Mesendoderm (in vitro differentiated cells): ENCODE data around the gene TMEM45A.
A peak's percentile ranks its signal among the peaks of the same experiment; 100 is the strongest.

ENCODE experiments used
- DNase-seq: peaks from one replicate; pipeline ENCODE4 v3.0.0; 2013
- H2AK5ac ChIP-seq: 2 replicates; pipeline ENCODE4 v1.6.1; 2013; ENCODE audit warnings: low read length, inconsistent platforms
- H2BK120ac ChIP-seq: 2 replicates; pipeline ENCODE4 v1.6.1; 2013; ENCODE audit warnings: low read depth, mild to moderate bottlenecking, low read length, moderate library complexity, mixed read lengths
- H2BK15ac ChIP-seq: replicated peaks from 2 replicates; pipeline ENCODE4 v1.6.1; 2013; ENCODE audit warnings: low read depth, mild to moderate bottlenecking, moderate library complexity
- H2BK5ac ChIP-seq: 2 replicates; pipeline ENCODE4 v1.6.1; 2013; ENCODE audit warnings: low read length, inconsistent platforms
- H3K18ac ChIP-seq: 2 replicates; pipeline ENCODE4 v1.6.1; 2013; ENCODE audit warnings: mild to moderate bottlenecking, low read length, mixed read lengths
- H3K23ac ChIP-seq: one replicate; pipeline ENCODE4 v1.6.1; 2013; ENCODE audit warnings: low read length
- H3K27ac ChIP-seq: 2 replicates; pipeline ENCODE4 v1.5.1; 2013; ENCODE audit warnings: low read depth, mild to moderate bottlenecking, inconsistent platforms, low read length, moderate library complexity
- H3K27me3 ChIP-seq: 2 replicates; pipeline ENCODE4 v1.6.1; 2013; ENCODE audit warnings: low read length, control low read depth, mild to moderate bottlenecking, inconsistent platforms; ENCODE audit not compliant: insufficient read depth, poor library complexity
- H3K36me3 ChIP-seq: 2 replicates; pipeline ENCODE4 v1.6.1; 2013; ENCODE audit warnings: low read length, inconsistent platforms; ENCODE audit not compliant: control insufficient read depth, insufficient read depth
- H3K4ac ChIP-seq: one replicate; pipeline ENCODE4 v1.6.1; 2013; ENCODE audit warnings: low read depth, mild to moderate bottlenecking, low read length, moderate library complexity
- H3K4me1 ChIP-seq: 2 replicates; pipeline ENCODE4 v1.6.1; 2013; ENCODE audit warnings: low read depth, low read length, inconsistent platforms; ENCODE audit not compliant: control insufficient read depth
- H3K4me2 ChIP-seq: 2 replicates; pipeline ENCODE4 v1.6.1; 2013; ENCODE audit warnings: low read length
- H3K4me3 ChIP-seq: 2 replicates; pipeline ENCODE4 v1.5.1; 2013; ENCODE audit warnings: mild to moderate bottlenecking, low read length
- H3K56ac ChIP-seq: one replicate; pipeline ENCODE4 v1.6.1; 2013; ENCODE audit warnings: low read length
- H3K79me1 ChIP-seq: 2 replicates; pipeline ENCODE4 v1.6.1; 2013; ENCODE audit warnings: low read length, inconsistent platforms
- H3K79me2 ChIP-seq: 2 replicates; pipeline ENCODE4 v1.6.1; 2013; ENCODE audit warnings: mild to moderate bottlenecking, low read length; ENCODE audit not compliant: control insufficient read depth, insufficient read depth
- H3K9ac ChIP-seq: 2 replicates; pipeline ENCODE4 v1.6.1; 2013; ENCODE audit warnings: low read length, inconsistent platforms
- H4K5ac ChIP-seq: one replicate; pipeline ENCODE4 v1.6.1; 2013; ENCODE audit warnings: low read length
- H4K8ac ChIP-seq: one replicate; pipeline ENCODE4 v1.6.1; 2013; ENCODE audit warnings: low read depth, mild to moderate bottlenecking, control low read depth, low read length, moderate library complexity
- WGBS: extraction: QIAGEN DNeasy Blood & Tissue Kit; methylation state at CpG from one replicate; pipeline ENCODE4 v1.1.7; 2013; ENCODE audit warnings: low lambda C conversion rate, missing lambda C conversion rate; ENCODE audit not compliant: insufficient coverage; ENCODE audit errors: extremely low coverage; 5-methylcytosine and 5-hydroxymethylcytosine counted together

The TMEM45A gene

DNA sequence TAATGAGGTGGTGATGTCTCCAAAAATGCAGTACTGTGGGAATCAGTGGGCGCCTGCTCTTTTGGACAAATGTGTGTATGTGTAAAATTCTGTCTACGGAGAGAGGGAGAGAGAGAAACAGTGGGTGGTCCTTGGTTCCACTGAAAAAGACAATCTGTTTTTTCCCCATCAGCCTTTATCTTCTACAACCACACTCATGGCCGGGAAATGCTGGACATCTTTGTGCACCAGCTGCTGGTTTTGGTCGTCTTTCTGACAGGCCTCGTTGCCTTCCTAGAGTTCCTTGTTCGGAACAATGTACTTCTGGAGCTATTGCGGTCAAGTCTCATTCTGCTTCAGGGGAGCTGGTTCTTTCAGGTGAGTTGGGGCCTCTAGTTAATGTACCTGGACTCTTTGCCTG, 65.8 kb downstream of the TMEM45A start:
- Histone ChIP-seq H3K4me3 (no peak overlapping the region), H2BK120ac (no peak overlapping the region), H3K4me1 (no peaks in the 10 kb centered on the region), H3K23ac (no peak overlapping the region), H3K27ac (no peak overlapping the region), H3K79me2 (no peaks in the 10 kb centered on the region), H3K27me3 (no peaks in the 10 kb centered on the region), H3K18ac (no peak overlapping the region), H3K9ac (no peak overlapping the region), H3K4ac (no peak overlapping the region), H2AK5ac (no peak overlapping the region), H2BK5ac (no peak overlapping the region), H3K36me3 (no peaks in the 10 kb centered on the region), H2BK15ac (no peak overlapping the region), H4K5ac (no peak overlapping the region), H3K79me1 (no peaks in the 10 kb centered on the region), H3K4me2 (no peak overlapping the region), H3K56ac (no peak overlapping the region), H4K8ac (no peak overlapping the region)
- DNase-seq: no peak
- WGBS: no CpG with 5 or more reads among the region's 7 CpGs

DNA sequence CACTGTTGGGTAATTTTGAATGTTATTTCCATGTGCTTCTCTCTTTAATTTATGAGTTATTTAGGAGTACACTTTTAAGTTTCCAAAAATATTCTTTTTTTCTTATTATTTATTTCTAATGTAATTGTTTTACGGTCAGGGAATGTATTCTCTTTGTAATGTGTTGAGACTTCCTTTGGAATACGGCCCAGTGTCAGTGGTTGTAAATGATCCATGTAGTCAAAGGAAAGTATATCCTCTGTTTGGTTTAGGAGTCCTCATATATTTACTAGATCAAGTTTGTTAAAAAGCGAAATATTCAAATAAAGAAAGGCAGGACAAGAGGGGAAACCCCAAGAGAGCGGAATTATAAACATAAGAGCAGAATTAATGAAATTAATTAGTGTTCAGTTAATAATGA, 68.0 kb downstream of the TMEM45A start:
- H3K79me1 ChIP-seq: no peaks in the 10 kb centered on the region
- no peaks in the 10 kb centered on the region for H3K27me3 ChIP-seq
- H3K18ac ChIP-seq: no peak overlapping the region
- no peak overlapping the region for H3K4me3 ChIP-seq
- H3K36me3 ChIP-seq: no peaks in the 10 kb centered on the region
- no peak overlapping the region for H2BK5ac ChIP-seq
- no peak overlapping the region for H4K5ac ChIP-seq
- no peak overlapping the region for H3K9ac ChIP-seq
- H3K56ac ChIP-seq: no peak overlapping the region
- H3K27ac ChIP-seq: no peak overlapping the region
- H3K79me2 ChIP-seq: no peaks in the 10 kb centered on the region
- no peak overlapping the region for H3K4ac ChIP-seq
- no peak overlapping the region for H3K23ac ChIP-seq
- H2BK120ac ChIP-seq: no peak overlapping the region
- no peak overlapping the region for H3K4me2 ChIP-seq
- H4K8ac ChIP-seq: no peak overlapping the region
- no peak overlapping the region for H2AK5ac ChIP-seq
- H3K4me1 ChIP-seq: no peaks in the 10 kb centered on the region
- H2BK15ac ChIP-seq: no peak overlapping the region
- DNase-seq: no peak
- WGBS: no CpG with 5 or more reads among the region's 4 CpGs

DNA sequence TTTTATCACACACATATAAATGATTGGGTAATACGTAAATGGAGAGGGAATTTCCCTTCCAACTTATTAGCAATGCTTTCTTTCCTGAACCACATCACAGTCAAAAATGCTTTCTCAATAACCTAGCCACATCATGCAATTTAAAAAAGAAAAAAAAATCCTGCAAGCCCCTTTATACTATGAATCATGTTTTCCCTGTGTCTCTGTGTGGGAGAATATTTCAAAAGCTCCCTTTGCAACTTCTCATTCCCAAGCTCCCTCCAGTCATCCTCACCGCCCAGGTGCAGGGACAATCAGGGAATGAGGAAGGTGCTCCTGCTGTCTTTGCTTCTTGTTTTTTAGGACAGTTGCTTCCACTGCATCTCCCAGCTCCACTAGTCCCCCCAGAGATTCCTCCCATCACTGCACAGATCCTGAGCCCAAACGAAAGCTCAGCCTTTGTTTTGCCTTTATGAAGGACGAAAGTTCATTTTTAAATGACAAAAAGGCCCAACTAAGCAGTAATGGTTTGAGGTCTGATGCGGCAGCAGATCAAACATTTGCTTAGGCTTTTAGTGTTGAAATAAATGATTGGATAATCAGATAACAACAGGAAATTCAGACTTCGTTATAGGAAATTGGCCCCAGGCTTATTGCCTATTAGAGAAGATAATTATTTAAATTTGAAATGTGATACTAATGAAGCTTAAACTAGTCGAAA, 69.2 kb downstream of the TMEM45A start:
- H3K23ac ChIP-seq: no peak overlapping the region
- no peaks in the 10 kb centered on the region for H3K4me1 ChIP-seq
- no peak overlapping the region for H2BK5ac ChIP-seq
- H3K4me2 ChIP-seq: no peak overlapping the region
- H2BK15ac ChIP-seq: no peak overlapping the region
- no peaks in the 10 kb centered on the region for H3K27me3 ChIP-seq
- H2AK5ac ChIP-seq: no peak overlapping the region
- no peak overlapping the region for H3K56ac ChIP-seq
- H3K9ac ChIP-seq: no peak overlapping the region
- no peak overlapping the region for H2BK120ac ChIP-seq
- H3K27ac ChIP-seq: no peak overlapping the region
- no peaks in the 10 kb centered on the region for H3K79me2 ChIP-seq
- no peak overlapping the region for H4K5ac ChIP-seq
- no CpG with 5 or more reads among the region's 7 CpGs for WGBS
- H4K8ac ChIP-seq: no peak overlapping the region
- H3K79me1 ChIP-seq: no peaks in the 10 kb centered on the region
- H3K36me3 ChIP-seq: no peaks in the 10 kb centered on the region
- DNase-seq: peak; percentile 10
- H3K4ac ChIP-seq: no peak overlapping the region
- H3K4me3 ChIP-seq: no peak overlapping the region
- H3K18ac ChIP-seq: no peak overlapping the region

DNA sequence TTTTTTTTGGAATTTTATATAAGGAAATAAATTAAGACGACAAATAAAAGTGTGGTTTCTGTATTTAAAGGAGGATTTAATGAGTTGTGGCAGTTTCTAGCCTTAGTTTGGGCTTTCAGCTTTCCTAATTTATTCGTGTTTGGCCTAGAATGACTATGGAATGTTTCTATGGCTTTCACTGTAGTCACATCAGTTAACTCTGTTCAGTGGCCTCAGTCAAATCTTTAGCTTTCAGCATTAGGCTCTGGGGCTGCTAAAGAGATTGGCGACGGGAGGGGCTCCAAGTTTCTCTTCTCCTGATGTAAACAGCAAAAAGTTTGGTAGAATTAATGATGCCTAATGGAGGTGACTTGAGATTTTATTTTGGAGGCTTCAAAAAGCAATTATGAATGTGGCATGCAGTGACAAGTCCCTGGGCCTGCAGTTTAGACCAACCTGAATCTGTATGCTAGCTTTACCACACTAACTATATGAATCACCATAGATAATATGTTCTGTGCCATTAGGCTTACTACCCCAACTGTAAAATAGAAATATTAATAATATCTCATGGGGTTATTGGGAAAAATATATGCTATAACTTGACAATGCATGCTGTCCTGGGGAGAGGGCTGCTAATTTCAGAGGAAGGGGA, 69.9 kb downstream of the TMEM45A start:
- H2BK120ac ChIP-seq: no peak overlapping the region
- no peak overlapping the region for H3K23ac ChIP-seq
- no peak for DNase-seq
- no peaks in the 10 kb centered on the region for H3K36me3 ChIP-seq
- no peaks in the 10 kb centered on the region for H3K4me1 ChIP-seq
- H2AK5ac ChIP-seq: no peak overlapping the region
- no peaks in the 10 kb centered on the region for H3K27me3 ChIP-seq
- H3K79me2 ChIP-seq: no peaks in the 10 kb centered on the region
- H2BK5ac ChIP-seq: no peak overlapping the region
- no peak overlapping the region for H4K8ac ChIP-seq
- no peak overlapping the region for H3K4me3 ChIP-seq
- H4K5ac ChIP-seq: no peak overlapping the region
- H2BK15ac ChIP-seq: no peak overlapping the region
- H3K79me1 ChIP-seq: no peaks in the 10 kb centered on the region
- no peak overlapping the region for H3K27ac ChIP-seq
- H3K4ac ChIP-seq: no peak overlapping the region
- H3K18ac ChIP-seq: no peak overlapping the region
- H3K9ac ChIP-seq: no peak overlapping the region
- no peak overlapping the region for H3K56ac ChIP-seq
- WGBS: 100% methylated on average over 1 of the region's 4 CpGs
- H3K4me2 ChIP-seq: no peak overlapping the region

DNA sequence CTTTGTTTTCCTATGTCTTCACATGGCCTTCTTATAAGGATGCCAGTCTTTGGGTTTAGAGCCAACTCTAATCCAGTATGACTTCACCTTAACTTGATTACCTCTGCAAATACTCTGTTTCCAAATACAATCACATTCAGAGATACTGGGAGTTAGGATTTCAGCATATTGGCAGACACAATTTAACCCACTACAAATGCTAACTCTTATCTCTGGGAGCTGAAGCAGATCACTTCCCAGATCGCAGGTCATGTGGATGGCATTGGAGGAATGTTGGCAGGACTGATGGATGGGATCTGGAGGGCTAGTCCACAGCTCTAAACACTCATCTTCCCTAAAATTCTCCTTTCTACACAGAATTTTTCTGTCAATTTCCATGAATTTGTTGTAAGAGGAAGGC, 70.8 kb downstream of the TMEM45A start:
- Histone ChIP-seq H3K4me1 (no peaks in the 10 kb centered on the region), H3K79me2 (no peaks in the 10 kb centered on the region), H2BK15ac (no peak overlapping the region), H3K23ac (no peak overlapping the region), H2BK120ac (no peak overlapping the region), H3K36me3 (no peaks in the 10 kb centered on the region), H3K4ac (no peak overlapping the region), H3K27ac (no peak overlapping the region), H4K8ac (no peak overlapping the region), H3K9ac (no peak overlapping the region), H3K79me1 (no peaks in the 10 kb centered on the region), H3K18ac (no peak overlapping the region), H4K5ac (no peak overlapping the region), H3K27me3 (no peaks in the 10 kb centered on the region), H3K4me3 (no peak overlapping the region), H2AK5ac (no peak overlapping the region), H3K56ac (no peak overlapping the region), H2BK5ac (no peak overlapping the region), H3K4me2 (no peak overlapping the region)
- WGBS: no CpG with 5 or more reads among the region's 1 CpG
- peak; percentile 47 for DNase-seq
